Neural progenitor cell (in vitro differentiated cells): Measurements from ENCODE around the gene SYNGR2. TPM values are rescaled to one million over a fixed set of nuclear protein-coding genes. Genes with fewer than 3 reads are reported as not detected.
A peak's percentile ranks its signal among the peaks of the same experiment; 100 is the strongest.

ENCODE experiments used
- DNase-seq: peaks from one replicate; pipeline ENCODE4 v3.0.0-alpha.2; 2016; ENCODE audit warnings: low spot score
- H2AFZ ChIP-seq: fragments of 200-600 bp; sonication (generic); replicated peaks from 2 replicates; pipeline ENCODE4 v1.6.1; 2016; ENCODE audit warnings: antibody characterized with exemption
- H3F3A ChIP-seq: fragments of 200-600 bp; sonication (generic); 2 replicates; pipeline ENCODE4 v1.6.1; 2016; ENCODE audit warnings: antibody characterized with exemption, low read depth
- H3K27ac ChIP-seq: fragments of 200-600 bp; sonication (generic); 2 replicates; pipeline ENCODE4 v1.5.1; 2016; ENCODE audit warnings: mild to moderate bottlenecking
- H3K27me3 ChIP-seq: fragments of 200-600 bp; sonication (generic); 2 replicates; pipeline ENCODE4 v1.6.1; 2016; ENCODE audit warnings: mild to moderate bottlenecking, moderate library complexity
- H3K36me3 ChIP-seq: fragments of 200-600 bp; sonication (generic); 2 replicates; pipeline ENCODE4 v1.5.1; 2016
- H3K4me1 ChIP-seq: fragments of 200-600 bp; sonication (generic); 2 replicates; pipeline ENCODE4 v1.6.1; 2016; ENCODE audit warnings: mixed run types
- H3K4me2 ChIP-seq: fragments of 200-600 bp; sonication (generic); 2 replicates; pipeline ENCODE4 v1.6.1; 2016
- H3K4me3 ChIP-seq: fragments of 200-600 bp; sonication (generic); 2 replicates; pipeline ENCODE4 v1.5.1; 2016
- H3K79me2 ChIP-seq: fragments of 200-600 bp; sonication (generic); 2 replicates; pipeline ENCODE4 v1.6.1; 2016; ENCODE audit warnings: low read depth
- H3K9ac ChIP-seq: fragments of 200-600 bp; sonication (generic); 2 replicates; pipeline ENCODE4 v1.6.1; 2016
- H3K9me3 ChIP-seq: fragments of 200-600 bp; sonication (generic); 2 replicates; pipeline ENCODE4 v1.5.1; 2016; ENCODE audit warnings: low read depth
- H4K20me1 ChIP-seq: fragments of 200-600 bp; sonication (generic); 2 replicates; pipeline ENCODE4 v1.6.1; 2016; ENCODE audit warnings: low read depth
- H3K27ac Mint-ChIP-seq: 3 replicates; pipeline ENCODE4 v1.8.0; 2021; ENCODE audit warnings: mixed read lengths
- H3K27me3 Mint-ChIP-seq: 2 replicates; pipeline ENCODE4 v1.8.0; 2022; ENCODE audit warnings: low read depth, mild to moderate bottlenecking, inconsistent platforms, moderate library complexity, mixed read lengths; ENCODE audit not compliant: insufficient read depth
- H3K36me3 Mint-ChIP-seq: 3 replicates; pipeline ENCODE4 v1.8.0; 2021; ENCODE audit warnings: mixed read lengths
- H3K4me1 Mint-ChIP-seq: 3 replicates; pipeline ENCODE4 v1.8.0; 2021; ENCODE audit warnings: mixed read lengths
- H3K4me3 Mint-ChIP-seq: 3 replicates; pipeline ENCODE4 v1.8.0; 2021; ENCODE audit warnings: mild to moderate bottlenecking, moderate library complexity, mixed read lengths
- H3K9me3 Mint-ChIP-seq: 3 replicates; pipeline ENCODE4 v1.8.0; 2020; ENCODE audit warnings: mixed read lengths
- CTCF ChIP-seq: fragments of 200-600 bp; sonication (generic); IDR thresholded peaks from 2 replicates; pipeline ENCODE4 v1.5.1; 2017; ENCODE audit warnings: antibody characterized with exemption, mild to moderate bottlenecking
- EZH2 ChIP-seq: fragments of 200-600 bp; sonication (generic); IDR thresholded peaks from 2 replicates; pipeline ENCODE4 v1.6.1; 2017; ENCODE audit warnings: antibody characterized with exemption, mild to moderate bottlenecking, moderate library complexity
- EZH2phosphoT487 ChIP-seq: fragments of 200-600 bp; sonication (generic); IDR thresholded peaks from 2 replicates; pipeline ENCODE4 v1.6.1; 2017; ENCODE audit warnings: antibody characterized with exemption
- total RNA-seq: library from RNA; depleted of rRNA; stranded (reverse); fragments of >200 nt; gene quantifications from 2 replicates; pipeline ENCODE4 v1.2.3, GENCODE V29; 2015; ENCODE audit warnings: low replicate concordance

The SYNGR2 gene
- total RNA-seq, 1 donor from 2014 or later: 6.2 TPM

GRCh38 chr17:78164748-78165607, 3.4 kb upstream of the SYNGR2 start:
- H3K4me2 ChIP-seq: no peak overlapping the region
- no peaks in the 10 kb centered on the region for H3K4me1 Mint-ChIP-seq
- no peaks in the 10 kb centered on the region for H3K9me3 Mint-ChIP-seq
- no peak overlapping the region for H3K27ac Mint-ChIP-seq
- no peaks in the 10 kb centered on the region for H3K36me3 ChIP-seq
- no peaks in the 10 kb centered on the region for H3K27me3 Mint-ChIP-seq
- H3K9me3 ChIP-seq: no peaks in the 10 kb centered on the region
- H3K9ac ChIP-seq: no peak overlapping the region
- H3K4me3 ChIP-seq: no peak overlapping the region
- TF ChIP-seq CTCF (no peak), EZH2phosphoT487 (no peak), EZH2 (no peak)
- H3K27me3 ChIP-seq: no peaks in the 10 kb centered on the region
- peaks cover 9% of the 10 kb centered on the region for H3F3A ChIP-seq
- peaks cover 9% of the 10 kb centered on the region for H3K4me1 ChIP-seq
- DNase-seq: no peak
- H3K4me3 Mint-ChIP-seq: peak overlapping the region; percentile 13
- H2AFZ ChIP-seq: no peak overlapping the region
- H4K20me1 ChIP-seq: peaks cover 12% of the 10 kb centered on the region
- H3K79me2 ChIP-seq: no peaks in the 10 kb centered on the region
- no peaks in the 10 kb centered on the region for H3K36me3 Mint-ChIP-seq
- no peak overlapping the region for H3K27ac ChIP-seq

GRCh38 chr17:78166416-78166815, 2.0 kb upstream of the SYNGR2 start:
- no peak overlapping the region for H3K4me3 Mint-ChIP-seq
- no peak overlapping the region for H3K4me2 ChIP-seq
- H3K9ac ChIP-seq: no peak overlapping the region
- H3K4me3 ChIP-seq: no peak overlapping the region
- no peaks in the 10 kb centered on the region for H3K27me3 ChIP-seq
- no peaks in the 10 kb centered on the region for H3K36me3 ChIP-seq
- no peaks in the 10 kb centered on the region for H3K4me1 Mint-ChIP-seq
- no peaks in the 10 kb centered on the region for H3K9me3 Mint-ChIP-seq
- H2AFZ ChIP-seq: no peak overlapping the region
- no peak for TF ChIP-seq CTCF
- no peak for TF ChIP-seq EZH2
- TF ChIP-seq EZH2phosphoT487: no peak
- peaks cover 9% of the 10 kb centered on the region for H3K4me1 ChIP-seq
- no peak for DNase-seq
- no peak overlapping the region for H3K27ac Mint-ChIP-seq
- peaks cover 3% of the 10 kb centered on the region for H3K27me3 Mint-ChIP-seq
- no peaks in the 10 kb centered on the region for H3K79me2 ChIP-seq
- peaks cover 12% of the 10 kb centered on the region for H3F3A ChIP-seq
- no peaks in the 10 kb centered on the region for H3K9me3 ChIP-seq
- peaks cover 16% of the 10 kb centered on the region for H4K20me1 ChIP-seq
- H3K27ac ChIP-seq: no peak overlapping the region
- no peaks in the 10 kb centered on the region for H3K36me3 Mint-ChIP-seq

GRCh38 chr17:78168903-78169793, 767 bp downstream of the SYNGR2 start:
- H3K27me3 Mint-ChIP-seq: peaks cover 9% of the 10 kb centered on the region
- H3F3A ChIP-seq: peaks cover 35% of the 10 kb centered on the region
- H3K4me1 Mint-ChIP-seq: peaks cover 14% of the 10 kb centered on the region
- H3K36me3 ChIP-seq: no peaks in the 10 kb centered on the region
- no peak overlapping the region for H3K27ac ChIP-seq
- peak overlapping the region; percentile 50 for H2AFZ ChIP-seq
- no peak for TF ChIP-seq EZH2
- TF ChIP-seq EZH2phosphoT487: no peak
- no peak for TF ChIP-seq CTCF
- H3K4me3 ChIP-seq: peak overlapping the region; percentile 86
- H3K27me3 ChIP-seq: no peaks in the 10 kb centered on the region
- peak overlapping the region; percentile 100 for H3K4me2 ChIP-seq
- H4K20me1 ChIP-seq: peaks cover 27% of the 10 kb centered on the region
- H3K9me3 Mint-ChIP-seq: no peaks in the 10 kb centered on the region
- no peak overlapping the region for H3K9ac ChIP-seq
- H3K4me1 ChIP-seq: peaks cover 9% of the 10 kb centered on the region
- no peak overlapping the region for H3K27ac Mint-ChIP-seq
- H3K4me3 Mint-ChIP-seq: peak overlapping the region; percentile 76
- peaks cover 8% of the 10 kb centered on the region for H3K36me3 Mint-ChIP-seq
- no peaks in the 10 kb centered on the region for H3K9me3 ChIP-seq
- DNase-seq: peak; percentile 60
- H3K79me2 ChIP-seq: no peaks in the 10 kb centered on the region
